Putamen (tissue), 1 donor: ENCODE measurements around the gene KCNT2.
A peak's percentile ranks its signal among the peaks of the same experiment; 100 is the strongest.
"Not testable (repeated sequence)": the region's sequence is repeated elsewhere in the genome, so short reads cannot be mapped to it uniquely, and the experiment has no call there.

Experiments
- DNase-seq: peaks from one replicate; pipeline ENCODE4 v3.0.0-alpha.2; 2016; ENCODE audit warnings: low spot score

Gene KCNT2

DNA sequence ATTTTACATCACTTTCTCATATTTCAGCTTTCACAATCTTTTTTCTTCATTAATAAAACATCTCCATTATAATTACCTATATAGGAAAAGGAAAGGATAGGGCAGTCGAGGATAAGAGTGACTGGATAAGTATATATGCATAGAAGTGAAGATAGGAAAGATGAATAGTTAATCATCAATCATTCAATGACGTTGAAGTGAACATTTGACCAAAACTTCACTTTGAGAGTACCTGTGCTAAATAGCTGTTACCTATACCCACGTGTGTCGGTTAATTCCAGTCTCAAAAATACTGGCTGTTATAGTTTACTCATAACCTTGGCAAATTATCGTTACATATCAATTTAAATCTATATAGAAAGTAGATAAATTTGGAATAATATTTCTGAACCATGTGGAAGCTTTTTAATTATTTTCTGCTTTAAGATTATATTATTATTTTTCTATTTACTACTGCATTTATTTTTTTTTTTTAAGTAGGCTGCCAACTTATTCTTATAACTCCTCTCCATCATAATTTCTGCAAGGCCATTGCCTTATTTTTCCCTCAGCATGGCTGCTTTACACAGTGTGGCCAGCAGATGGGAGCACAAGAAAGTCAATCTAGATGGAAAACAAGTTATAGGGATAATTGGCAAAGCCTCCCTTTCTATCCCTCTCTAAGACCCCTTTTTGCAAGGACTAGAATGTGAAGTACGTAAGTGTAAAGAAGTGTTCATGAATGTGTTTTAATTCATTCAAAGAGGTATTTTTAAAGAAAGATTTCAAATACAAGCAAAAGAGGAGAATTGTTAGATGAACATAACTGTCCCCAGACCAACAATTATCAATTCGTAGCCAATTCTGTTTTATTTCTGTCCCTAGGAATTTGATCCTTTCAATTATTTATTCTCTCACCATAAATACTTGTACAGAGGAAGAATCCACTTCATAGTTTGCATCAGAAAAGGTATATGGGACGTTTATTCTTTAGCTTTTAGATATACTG lies 290.4 kb downstream of the KCNT2 start:
- DNase-seq, result no peak

DNA sequence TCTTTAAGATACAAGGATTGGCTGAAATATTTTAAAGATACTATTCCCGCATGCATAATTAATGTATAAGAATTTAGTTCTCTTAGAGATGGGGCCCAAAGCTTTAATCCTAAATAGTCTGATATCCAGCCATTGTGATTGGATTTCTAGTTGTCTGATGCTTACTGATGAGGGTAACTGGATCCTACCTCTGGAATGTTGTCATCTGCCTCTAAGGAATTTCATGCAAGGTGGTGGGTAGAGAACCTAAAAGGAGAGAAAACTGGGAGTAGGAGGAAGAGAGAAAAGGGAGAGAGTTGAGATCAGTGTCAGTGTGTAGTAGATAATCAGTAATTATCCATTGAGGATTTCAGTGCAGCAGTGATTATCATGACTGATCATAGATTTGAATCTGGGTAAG lies 295.5 kb downstream of the KCNT2 start:
- DNase-seq, result no peak

DNA sequence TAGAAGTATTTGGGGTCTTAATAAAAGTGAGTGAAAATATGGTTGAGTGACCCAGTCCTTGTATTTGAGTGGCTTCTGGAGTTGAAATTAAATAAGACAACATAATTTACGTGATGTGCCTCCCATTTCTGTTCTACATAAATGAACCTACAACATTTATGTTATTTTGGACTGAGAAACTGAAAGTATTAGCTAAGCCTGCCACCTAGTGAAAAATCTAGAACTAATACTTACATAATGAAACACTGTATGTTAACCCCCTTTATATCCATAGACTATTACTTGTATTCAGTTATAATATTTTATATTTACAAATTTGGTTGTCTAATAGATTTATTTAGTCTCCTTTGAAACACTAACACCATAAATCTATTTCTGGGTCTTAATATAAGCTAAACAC lies 298.9 kb downstream of the KCNT2 start:
- peak; percentile 12 for DNase-seq

DNA sequence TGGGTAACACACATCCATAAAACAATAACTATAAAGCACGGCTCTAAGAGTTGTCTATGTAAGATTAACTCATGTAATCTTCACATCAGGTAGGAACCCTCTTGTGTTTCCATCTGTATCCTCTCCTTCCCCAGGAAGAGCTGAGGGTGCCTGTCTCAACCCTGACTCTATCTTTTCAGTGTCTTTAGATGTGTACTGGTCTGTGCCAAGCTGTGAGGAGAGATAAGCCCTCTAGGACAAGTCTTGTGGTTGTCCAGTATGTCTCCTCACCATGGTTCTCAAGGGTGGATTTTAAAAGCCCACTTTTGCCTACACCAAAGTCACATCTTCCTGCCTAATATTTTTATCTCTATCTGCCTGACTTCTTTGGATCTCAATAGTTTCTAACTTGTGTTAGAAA lies 300.1 kb downstream of the KCNT2 start:
- no peak for DNase-seq

- DNase-seq, result no peak
Observed at GRCh38 chr1:196306421-196306820, 301.8 kb downstream of the KCNT2 start.

GRCh38 chr1:196305216-196305615 lies 303.0 kb downstream of the KCNT2 start:
- DNase-seq, result no peak

- DNase-seq, result no peak
Observed at GRCh38 chr1:196302981-196303380, 305.3 kb downstream of the KCNT2 start.

GRCh38 chr1:196302420-196302819 lies 305.8 kb downstream of the KCNT2 start:
- no peak for DNase-seq

DNA sequence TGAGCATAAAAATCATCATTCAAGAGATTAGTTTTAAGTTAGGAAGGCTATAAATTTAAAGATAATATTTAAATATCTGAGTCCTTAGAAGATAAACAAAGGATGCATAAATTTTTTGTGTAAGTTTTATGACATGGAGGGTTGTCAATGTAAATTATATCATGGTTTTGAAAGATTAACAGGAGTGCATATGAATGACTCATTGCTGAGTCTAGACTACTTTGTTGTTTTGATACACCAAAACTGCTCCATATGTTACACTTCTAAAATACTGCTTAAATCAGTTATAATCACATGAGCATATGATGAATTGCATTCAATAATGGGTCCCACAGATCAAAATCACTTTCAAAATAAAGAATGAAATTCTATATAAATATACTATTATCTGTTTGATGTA lies 312.5 kb downstream of the KCNT2 start:
- DNase-seq, result no peak

DNA sequence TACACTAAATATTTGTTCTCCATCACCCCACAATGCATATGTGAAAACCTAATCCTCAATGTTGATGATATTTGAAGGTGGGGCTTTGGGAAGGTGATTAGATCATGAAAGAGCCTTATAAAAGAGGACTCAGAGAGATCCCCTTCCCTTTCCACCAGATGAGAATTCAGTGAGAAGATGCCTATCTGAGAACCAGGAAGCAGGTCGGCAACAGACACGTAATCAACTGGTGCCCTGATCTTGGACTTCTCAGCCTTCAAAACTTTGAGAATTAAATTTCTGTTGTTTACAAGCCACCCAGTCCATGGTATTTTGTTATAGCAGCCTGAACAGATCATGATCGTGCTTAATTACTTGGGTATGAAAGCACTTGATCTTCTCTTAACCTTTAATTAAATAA lies 329.4 kb downstream of the KCNT2 start:
- DNase-seq, result no peak

DNA sequence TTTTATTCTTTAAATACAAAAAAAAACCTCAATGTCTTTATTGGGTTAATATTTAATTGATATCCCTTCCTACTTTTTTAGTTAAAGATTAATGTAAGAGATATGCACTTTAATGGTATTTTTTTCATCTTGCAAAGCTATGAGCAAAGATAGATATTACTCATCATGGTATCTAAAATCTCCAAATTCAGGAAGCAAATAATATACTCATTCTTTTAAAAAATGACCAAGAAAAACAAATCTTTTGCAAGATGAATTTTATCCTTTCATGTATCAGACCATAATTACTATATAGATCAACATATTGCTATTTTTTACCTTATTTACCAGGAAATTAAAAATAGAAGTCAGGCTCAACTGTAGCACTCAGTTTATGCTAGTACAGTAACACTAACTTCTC lies 330.4 kb downstream of the KCNT2 start:
- DNase-seq, result no peak

- DNase-seq, result no peak
Observed at GRCh38 chr1:196271212-196271947, 336.9 kb downstream of the KCNT2 start.

DNA sequence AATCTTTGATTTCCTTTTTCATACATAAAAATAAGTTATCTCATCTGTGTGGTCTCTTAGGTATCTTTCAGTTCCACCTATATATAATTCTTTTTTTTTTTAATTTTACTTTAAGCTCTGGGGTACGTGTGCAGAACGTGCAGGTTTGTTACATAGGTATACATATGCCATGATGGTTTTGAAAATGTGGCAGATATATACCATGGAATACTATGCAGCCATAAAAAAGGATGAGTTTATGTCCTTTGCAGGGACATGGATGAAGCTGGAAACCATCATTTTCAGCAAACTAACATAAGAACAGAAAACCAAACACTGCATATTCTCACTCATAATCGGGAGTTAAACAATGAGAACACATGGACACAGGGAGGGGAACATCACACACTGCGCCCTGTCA lies 345.2 kb downstream of the KCNT2 start:
- not testable (repeated sequence) for DNase-seq

- DNase-seq, result no peak
Observed at GRCh38 chr1:196260270-196260669, 348.0 kb downstream of the KCNT2 start.

GRCh38 chr1:196259316-196259715 lies 348.9 kb downstream of the KCNT2 start:
- no peak for DNase-seq

- DNase-seq, result no peak
Observed at GRCh38 chr1:196255762-196256161, 352.5 kb downstream of the KCNT2 start.

DNA sequence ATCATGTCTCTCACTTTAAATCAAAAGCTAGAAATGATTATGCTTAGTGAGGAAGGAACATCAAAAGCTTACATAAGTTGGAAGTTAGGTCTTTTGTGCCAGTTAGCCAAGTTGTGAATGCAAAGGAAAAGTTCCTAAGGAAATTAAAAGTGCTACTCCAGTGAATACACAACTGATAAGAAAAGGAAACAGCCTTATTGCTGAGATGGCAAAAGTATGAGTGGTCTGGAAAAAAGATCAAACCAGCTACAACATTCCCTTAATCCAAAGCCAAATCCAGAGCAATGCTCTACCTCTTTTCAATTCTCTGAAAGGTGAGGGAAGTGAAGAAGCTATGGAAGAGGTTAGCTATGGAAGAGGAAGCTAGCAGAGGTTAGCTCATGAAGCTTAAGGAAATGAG lies 378.7 kb downstream of the KCNT2 start:
- DNase-seq, result no peak

DNA sequence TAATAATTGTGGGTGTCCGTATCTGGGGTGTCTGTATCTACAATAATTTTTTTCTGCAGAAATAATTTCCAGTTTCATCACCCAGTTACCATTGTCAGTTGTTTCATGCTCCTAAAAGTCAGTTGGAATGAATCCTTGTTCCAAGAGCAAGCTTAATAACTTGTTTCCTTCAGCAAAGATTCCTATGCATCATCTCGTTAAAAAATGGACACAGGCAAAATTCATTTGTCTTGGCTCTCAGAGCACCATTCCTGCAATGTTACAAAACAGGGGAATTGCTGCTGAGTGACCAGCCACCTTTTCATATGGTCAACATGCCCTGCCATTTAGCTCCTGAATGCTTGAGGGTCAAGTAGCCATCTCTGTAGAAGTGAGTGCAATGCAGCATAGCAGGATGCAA lies 393.4 kb downstream of the KCNT2 start:
- no peak for DNase-seq

DNA sequence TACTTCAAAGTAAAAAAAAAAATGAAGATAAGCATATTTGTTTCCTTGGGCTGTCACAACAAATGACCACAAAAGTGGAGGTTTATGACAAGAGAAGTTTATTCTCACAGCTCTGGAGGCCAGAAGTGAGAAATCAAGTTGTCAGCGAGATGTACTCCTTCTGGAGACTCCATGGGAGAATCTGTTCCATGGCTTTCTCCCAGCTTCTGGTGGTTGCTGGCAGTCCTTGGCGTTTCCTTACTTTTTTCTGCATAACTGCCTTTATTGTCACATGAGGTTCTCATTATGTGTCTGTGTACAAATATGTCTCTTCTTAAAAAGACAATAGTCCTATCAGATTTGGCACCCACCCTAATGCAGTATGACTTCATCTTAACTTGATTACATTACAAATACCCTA lies 398.3 kb downstream of the KCNT2 start:
- DNase-seq, result no peak

- no peak for DNase-seq
Observed at GRCh38 chr1:196209265-196209664, 399.0 kb downstream of the KCNT2 start.

GRCh38 chr1:196207612-196208217 lies 400.5 kb downstream of the KCNT2 start:
- DNase-seq, result no peak

DNA sequence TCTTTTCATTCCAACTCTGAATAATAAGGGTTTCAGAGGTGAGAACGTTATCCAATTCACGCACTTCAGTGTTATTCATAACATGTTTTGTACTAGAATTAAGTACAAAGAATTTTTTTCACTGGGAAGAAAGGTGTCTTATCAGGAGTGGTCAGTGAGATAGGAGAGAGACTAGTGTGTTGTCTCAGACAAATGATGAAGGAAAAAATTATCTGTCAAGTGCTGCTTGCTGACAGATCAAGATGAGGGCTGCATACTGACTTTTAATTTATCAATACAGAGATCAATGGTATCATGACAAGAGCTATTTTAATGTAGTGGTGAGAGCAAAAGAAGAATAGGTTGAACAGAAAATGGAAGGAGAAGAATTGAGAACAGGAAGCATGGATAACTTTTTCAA lies 402.4 kb downstream of the KCNT2 start:
- DNase-seq, result no peak

- peak; percentile 49 for DNase-seq
Observed at GRCh38 chr1:196196486-196196885, 411.8 kb downstream of the KCNT2 start.
